Fibroblast of mammary gland (primary cell): ENCODE measurements around the gene SMC6.
A peak's percentile ranks its signal among the peaks of the same experiment; 100 is the strongest.

Experiments used
- DNase-seq: peaks from one replicate; pipeline ENCODE4 v3.0.0-alpha.2; 2010; ENCODE audit warnings: low read depth
- H3K4me3 ChIP-seq: 2 replicates; pipeline ENCODE4 v1.5.1; 2011; ENCODE audit warnings: low read depth, mild to moderate bottlenecking, low read length, moderate library complexity; ENCODE audit not compliant: control insufficient read depth
- CTCF ChIP-seq: conservative IDR thresholded peaks from 2 replicates; pipeline ENCODE4 v1.5.1; 2011; ENCODE audit warnings: low read depth, low read length, inconsistent platforms; ENCODE audit not compliant: control insufficient read depth, insufficient read depth

SMC6 gene

GRCh38 chr2:17649026-17649425 is 104.6 kb downstream of the SMC6 start:
- no peak for DNase-seq
- no peak overlapping the region for H3K4me3 ChIP-seq
- TF ChIP-seq CTCF, result no peak

- TF ChIP-seq CTCF, result no peak
- no peak overlapping the region for H3K4me3 ChIP-seq
- no peak for DNase-seq
Observed at GRCh38 chr2:17648581-17648980, 105.0 kb downstream of the SMC6 start.

GRCh38 chr2:17646838-17647701 is 106.5 kb downstream of the SMC6 start:
- no peak overlapping the region for H3K4me3 ChIP-seq
- DNase-seq, result no peak
- TF ChIP-seq CTCF, result no peak

- no peak overlapping the region for H3K4me3 ChIP-seq
- TF ChIP-seq CTCF, result peak; percentile 89
- DNase-seq, result peak; percentile 88
Observed at GRCh38 chr2:17646081-17646554, 107.5 kb downstream of the SMC6 start.

GRCh38 chr2:17644997-17645720 is 108.5 kb downstream of the SMC6 start:
- peak; percentile 57 for DNase-seq
- H3K4me3 ChIP-seq, result no peak overlapping the region

More at GRCh38 chr2:17644997-17645720, 108.5 kb downstream of the SMC6 start:
- TF ChIP-seq CTCF, result no peak
